Pericardium fibroblast (primary cell): ENCODE data around the gene SMIM11. TPM values are rescaled to one million over a fixed set of nuclear protein-coding genes. Genes with fewer than 3 reads are reported as not detected.

Source experiments
- total RNA-seq: library from RNA; depleted of rRNA; stranded (reverse); fragments of >200 nt; gene quantifications from 2 replicates; pipeline ENCODE4 v1.2.3, GENCODE V29; 2015

SMIM11 gene, protein sequence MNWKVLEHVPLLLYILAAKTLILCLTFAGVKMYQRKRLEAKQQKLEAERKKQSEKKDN
- 0.47 and 15.3 TPM in 2 replicates for total RNA-seq

DNA sequence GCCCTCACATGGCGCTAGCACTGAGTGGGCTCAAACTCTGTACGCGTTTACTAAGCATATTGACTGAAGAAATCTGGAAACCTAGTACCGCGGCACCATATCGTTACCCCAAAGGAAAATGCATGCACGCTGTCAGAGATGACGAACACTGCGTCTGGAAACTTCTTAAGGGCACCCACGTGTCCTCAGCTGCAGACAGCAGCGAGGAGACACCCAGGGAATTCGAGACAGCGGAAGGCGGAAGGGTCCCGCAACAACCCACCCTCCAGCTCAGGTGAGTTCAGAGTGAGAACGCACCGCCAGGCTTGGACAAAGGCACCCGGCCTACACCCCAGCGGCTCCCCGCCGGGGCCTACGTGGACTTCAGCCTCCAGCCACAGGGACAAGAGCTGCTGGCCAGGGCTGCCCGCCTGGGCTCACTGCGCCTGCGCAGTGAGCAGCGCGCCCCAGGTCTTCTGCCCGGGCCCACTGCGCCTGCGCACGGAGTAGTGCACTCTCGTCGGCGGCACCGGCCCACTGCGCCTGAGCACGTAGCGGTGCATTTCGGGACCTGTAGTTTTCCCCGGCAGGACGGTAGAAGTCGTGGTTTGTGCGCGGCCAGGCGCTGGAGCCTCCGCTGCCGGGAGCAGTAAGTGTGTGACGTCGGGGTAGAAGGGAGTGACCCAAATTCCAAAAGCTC lies at the start of gene SMIM11:
Gene SMIM11, plus strand, starts transcription at position 568 of the 679 bp plus-strand sequence. CDS start 3,998 bp downstream, outside the sequence.

GRCh38 chr21:34363733-34364132 lies 11.6 kb upstream of the SMIM11 start, which contains the start of gene KCNE2:
Gene KCNE2, plus strand, starts transcription at chr21:34364006. Its CDS starts 6,473 bp downstream, at chr21:34370479.

GRCh38 chr21:34423805-34424204 lies 48.5 kb downstream of the SMIM11 start, which contains the start of gene SMIM34:
Gene SMIM34, minus strand, starts transcription at chr21:34423951. Its CDS starts 112 bp downstream, at chr21:34423839.

Other genes starting within 250 kb of the SMIM11 start
- not detected in 2 replicates for gene KCNE2, start 11.5 kb upstream of the SMIM11 start, total RNA-seq
- gene SMIM34, start 48.4 kb downstream of the SMIM11 start, total RNA-seq = 0.43 TPM in 1 of 2 replicates, not detected in the other
- 0.35 TPM in 1 of 2 replicates, not detected in the other for gene KCNE1, start 136.7 kb downstream of the SMIM11 start, total RNA-seq
- gene RCAN1, start 239.6 kb downstream of the SMIM11 start, total RNA-seq = 14.5 and 23.1 TPM in 2 replicates